Activated CD8-positive, alpha-beta T cell treated with anti-CD3 and anti-CD28 coated beads, Interleukin-2, amount 10 ng/mL, durations not matched to agents 7 days and 5 days (primary cell): ENCODE measurements around the gene POU2F3. TPM values are rescaled to one million over a fixed set of nuclear protein-coding genes. Genes with fewer than 3 reads are reported as not detected.

Experiments used
- ATAC-seq: fragments of 150-1000 bp; cut with Tn5 transposase; one replicate; pipeline ENCODE4 v1.10.0; 2021; ENCODE audit warnings: moderate library complexity
- CTCF ChIA-PET: fragments of 350-600 bp; sonication (Branson Sonifier 250); formaldehyde crosslinking; loops from one replicate; lab custom pipeline; 2021; ENCODE audit warnings: antibody characterized with exemption; lab: Charles Lee
- POLR2A ChIA-PET: fragments of 350-600 bp; sonication (Branson Sonifier 250); formaldehyde crosslinking; loops from one replicate; lab custom pipeline; 2021; ENCODE audit warnings: antibody characterized with exemption; lab: Charles Lee
- DNase-seq: peaks from one replicate; pipeline ENCODE4 v3.0.0-alpha.2; 2020
- H3K27ac Mint-ChIP-seq: one replicate; pipeline ENCODE4 v1.8.0; 2021; ENCODE audit warnings: mild to moderate bottlenecking, mixed read lengths
- H3K27me3 Mint-ChIP-seq: one replicate; pipeline ENCODE4 v1.8.0; 2021; ENCODE audit warnings: low read depth, mixed read lengths
- H3K36me3 Mint-ChIP-seq: one replicate; pipeline ENCODE4 v1.8.0; 2021; ENCODE audit warnings: low read depth, mixed read lengths
- H3K4me1 Mint-ChIP-seq: one replicate; pipeline ENCODE4 v1.8.0; 2021; ENCODE audit warnings: low read depth, mixed read lengths
- H3K4me3 Mint-ChIP-seq: one replicate; pipeline ENCODE4 v1.8.0; 2021; ENCODE audit warnings: mild to moderate bottlenecking, mixed read lengths
- H3K9me3 Mint-ChIP-seq: one replicate; pipeline ENCODE4 v1.8.0; 2022; ENCODE audit warnings: mixed read lengths; ENCODE audit not compliant: insufficient read depth
- total RNA-seq, 2 experiments: library from RNA; stranded (reverse); gene quantifications; one replicate each; pipeline ENCODE4 v1.2.3, GENCODE V29; 2021

POU2F3 gene
- total RNA-seq, result not detected

DNA sequence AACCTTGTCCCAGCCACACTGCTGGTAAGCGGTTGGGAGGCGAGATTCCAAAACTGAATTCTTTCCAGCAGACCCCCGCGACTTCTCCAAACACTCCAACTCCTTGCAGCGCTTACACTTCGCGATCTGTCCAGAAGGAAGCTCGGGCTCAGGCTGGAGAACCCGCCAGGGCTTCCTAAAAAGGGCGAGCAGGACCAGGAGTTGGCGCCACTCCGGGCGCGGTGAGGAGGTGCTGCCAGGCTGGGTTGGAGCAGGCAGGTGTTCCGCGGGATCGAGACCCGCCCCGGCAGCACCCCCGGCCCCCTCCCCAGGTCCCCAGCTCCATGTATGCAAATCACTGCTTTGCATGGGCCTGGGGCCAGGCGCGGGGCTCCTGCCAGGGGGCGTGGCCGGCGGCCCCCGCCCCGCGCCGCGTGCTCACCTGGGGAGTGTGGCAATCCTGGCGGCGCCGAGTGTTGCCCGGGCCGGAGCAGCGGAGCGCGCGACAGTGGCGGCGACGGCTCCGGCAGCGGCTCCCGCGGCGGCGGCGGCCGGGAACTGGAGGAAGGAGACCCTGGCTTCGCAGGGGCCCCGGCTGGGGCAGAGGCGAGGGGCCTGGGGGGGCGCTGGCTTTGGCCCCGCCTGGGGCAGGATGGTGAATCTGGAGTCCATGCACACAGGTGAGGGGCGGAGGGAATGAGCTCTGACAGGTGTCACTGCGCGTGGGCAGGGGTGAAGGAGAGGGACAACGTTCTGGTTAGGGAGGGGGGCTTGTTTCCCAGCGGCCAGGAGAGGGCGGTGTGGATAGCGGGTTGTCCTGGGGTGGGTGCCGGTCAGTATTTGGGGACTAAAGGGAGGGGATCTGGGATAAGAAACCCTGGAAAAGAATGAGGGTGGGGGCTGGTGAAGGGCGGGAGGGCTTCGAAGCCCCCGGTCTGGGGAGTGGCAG is at the start of gene POU2F3:
TSS of gene POU2F3 (plus strand) at position 428 of the 928 bp plus-strand sequence. CDS start at position 632, 204 bp downstream.
- no peak within 1 kb of the TSS for H3K27ac Mint-ChIP-seq
- DNase-seq (no peak), ATAC-seq (no peak)
- no peaks in the 10 kb centered on the region for H3K36me3 Mint-ChIP-seq
- no peaks in the 10 kb centered on the region for H3K9me3 Mint-ChIP-seq
- H3K4me1 Mint-ChIP-seq, result peaks cover 20% of the 10 kb centered on the region
- POLR2A ChIA-PET, result no interaction called here
- peaks cover 78% of the 10 kb centered on the region for H3K27me3 Mint-ChIP-seq
- no peak within 1 kb of the TSS for H3K4me3 Mint-ChIP-seq
- CTCF ChIA-PET, result interaction anchor here (13.9 kb wide), 1 partner anchor 61 kb away, joined by 344 read pairs; no protein-coding TSS in a partner anchor

- ChIA-PET CTCF (no interaction called here), POLR2A (no interaction called here)
- DNase-seq (no peak), ATAC-seq (no peak)
- Mint-ChIP-seq H3K9me3 (no peaks in the 10 kb centered on the region), H3K36me3 (no peaks in the 10 kb centered on the region), H3K27me3 (peaks cover 6% of the 10 kb centered on the region), H3K27ac (no peak overlapping the region), H3K4me1 (no peaks in the 10 kb centered on the region), H3K4me3 (no peak overlapping the region)
Measured at GRCh38 chr11:120191058-120191457, 48.9 kb upstream of the POU2F3 start.

DNA sequence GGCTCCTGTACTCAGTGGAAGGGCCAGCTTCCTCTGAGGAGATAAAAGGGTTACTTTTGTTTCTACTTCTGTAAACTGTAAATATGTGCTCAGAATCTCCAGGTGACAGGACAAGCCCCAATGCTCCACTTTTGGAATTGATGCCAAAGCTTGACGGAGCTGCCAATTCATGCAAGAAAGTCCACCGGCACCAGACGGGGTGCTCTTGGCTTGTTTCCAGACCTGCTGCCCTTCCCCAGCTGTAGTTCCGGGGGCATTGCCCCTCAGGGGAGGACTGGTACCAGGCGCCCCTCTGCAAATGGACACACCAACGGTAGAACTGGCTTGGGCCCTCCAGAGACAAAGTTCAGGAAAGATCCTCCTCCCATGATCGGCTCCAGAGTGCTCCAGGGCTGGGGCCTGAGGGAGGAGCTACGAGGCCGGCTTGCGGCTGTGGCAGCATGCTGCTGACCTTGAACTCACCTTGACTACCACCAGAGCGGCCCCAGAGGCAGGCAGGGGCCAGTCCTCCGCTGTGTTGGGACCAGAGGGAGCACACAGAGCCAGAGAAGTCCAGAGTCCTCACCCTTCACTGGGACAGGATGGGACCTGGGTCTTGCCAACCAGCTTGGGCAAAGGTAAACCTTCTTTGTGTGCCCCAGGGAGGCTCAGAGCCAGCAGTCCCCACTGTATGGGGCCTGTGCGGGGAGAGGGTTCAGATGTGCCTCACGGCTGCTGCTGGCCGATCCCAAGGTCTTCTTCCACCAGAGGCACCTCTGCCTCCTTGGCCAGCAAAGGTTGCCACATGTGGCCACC is 46.9 kb upstream of the POU2F3 start:
- ChIA-PET CTCF (no interaction called here), POLR2A (no interaction called here)
- ATAC-seq, result no peak
- Mint-ChIP-seq H3K27ac (no peak overlapping the region), H3K4me1 (no peaks in the 10 kb centered on the region), H3K27me3 (peaks cover 3% of the 10 kb centered on the region), H3K36me3 (no peaks in the 10 kb centered on the region), H3K4me3 (no peak overlapping the region), H3K9me3 (no peaks in the 10 kb centered on the region)
- DNase-seq, result no peak

DNA sequence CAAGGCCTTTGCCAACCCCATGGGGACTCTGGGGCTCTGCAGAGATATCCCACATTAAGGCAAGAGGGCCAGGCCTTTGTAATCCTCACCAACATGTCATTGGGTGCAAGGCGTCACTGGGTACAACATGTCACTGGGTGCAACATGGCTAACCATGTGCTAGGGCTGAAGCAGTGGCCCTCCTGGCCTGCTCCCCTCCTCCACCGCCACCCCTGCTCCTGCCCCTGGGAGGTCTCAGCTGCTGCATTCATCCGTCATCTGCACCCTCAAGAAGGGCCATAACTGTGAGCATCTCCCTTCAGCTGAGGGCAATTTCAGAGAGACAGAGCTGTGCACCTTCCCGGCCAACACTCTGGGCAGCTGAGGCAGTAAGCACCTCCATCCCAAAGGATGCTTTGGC is 45.8 kb upstream of the POU2F3 start:
- ChIA-PET POLR2A (no interaction called here), CTCF (interaction anchor here (1.0 kb wide), 1 partner anchor 12 kb away, joined by 3 read pairs; no protein-coding TSS in a partner anchor)
- ATAC-seq (no peak), DNase-seq (no peak)
- H3K4me3 Mint-ChIP-seq, result no peak overlapping the region
- H3K27me3 Mint-ChIP-seq, result no peaks in the 10 kb centered on the region
- no peaks in the 10 kb centered on the region for H3K36me3 Mint-ChIP-seq
- no peaks in the 10 kb centered on the region for H3K4me1 Mint-ChIP-seq
- H3K9me3 Mint-ChIP-seq, result no peaks in the 10 kb centered on the region
- no peak overlapping the region for H3K27ac Mint-ChIP-seq

- Mint-ChIP-seq H3K36me3 (no peaks in the 10 kb centered on the region), H3K27ac (no peak overlapping the region), H3K4me3 (no peak overlapping the region), H3K27me3 (peaks cover 6% of the 10 kb centered on the region), H3K9me3 (no peaks in the 10 kb centered on the region), H3K4me1 (no peaks in the 10 kb centered on the region)
- ATAC-seq (no peak), DNase-seq (no peak)
- ChIA-PET POLR2A (no interaction called here), CTCF (no interaction called here)
Measured at GRCh38 chr11:120195601-120196320, 44.2 kb upstream of the POU2F3 start.

DNA sequence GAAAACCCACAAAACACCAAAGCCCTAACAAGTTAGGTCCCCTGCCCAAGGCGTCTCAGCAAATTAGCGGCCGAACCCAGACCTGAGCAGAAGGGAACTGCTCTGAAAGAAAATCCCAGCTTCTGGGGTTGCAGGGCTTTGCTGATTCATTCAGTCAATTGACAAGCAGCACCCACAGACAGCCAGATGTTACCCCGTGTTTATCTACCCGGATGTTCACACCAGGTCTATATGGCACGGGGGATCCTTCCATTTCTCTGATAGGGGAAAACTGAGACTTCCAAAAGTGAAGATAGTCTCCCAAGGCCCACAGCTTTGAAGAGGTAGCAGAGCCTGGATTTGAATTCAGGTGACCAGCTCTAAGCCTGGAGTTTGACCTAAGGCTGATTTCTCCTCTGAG is 43.1 kb upstream of the POU2F3 start:
- H3K27ac Mint-ChIP-seq, result no peak overlapping the region
- H3K4me1 Mint-ChIP-seq, result no peaks in the 10 kb centered on the region
- no peak overlapping the region for H3K4me3 Mint-ChIP-seq
- peaks cover 6% of the 10 kb centered on the region for H3K27me3 Mint-ChIP-seq
- ChIA-PET POLR2A (no interaction called here), CTCF (interaction anchor here (1.3 kb wide), 1 partner anchor 33 kb away, joined by 4 read pairs; no protein-coding TSS in a partner anchor)
- no peak for DNase-seq
- no peaks in the 10 kb centered on the region for H3K9me3 Mint-ChIP-seq
- no peaks in the 10 kb centered on the region for H3K36me3 Mint-ChIP-seq
- ATAC-seq, result no peak

GRCh38 chr11:120197251-120197891 is 42.6 kb upstream of the POU2F3 start:
- no peak for ATAC-seq
- POLR2A ChIA-PET, result no interaction called here
- H3K9me3 Mint-ChIP-seq, result no peaks in the 10 kb centered on the region
- no peak for DNase-seq
- H3K36me3 Mint-ChIP-seq, result no peaks in the 10 kb centered on the region
- H3K4me1 Mint-ChIP-seq, result no peaks in the 10 kb centered on the region
- H3K27me3 Mint-ChIP-seq, result peaks cover 10% of the 10 kb centered on the region
- no peak overlapping the region for H3K4me3 Mint-ChIP-seq
- CTCF ChIA-PET, result interaction anchor here (1.3 kb wide), 1 partner anchor 32 kb away, joined by 4 read pairs; no protein-coding TSS in a partner anchor
- no peak overlapping the region for H3K27ac Mint-ChIP-seq

GRCh38 chr11:120197977-120198376 is 42.0 kb upstream of the POU2F3 start:
- CTCF ChIA-PET, result interaction anchor here (1.3 kb wide), 1 partner anchor 32 kb away, joined by 4 read pairs; no protein-coding TSS in a partner anchor
- Mint-ChIP-seq H3K9me3 (no peaks in the 10 kb centered on the region), H3K4me3 (no peak overlapping the region), H3K27ac (no peak overlapping the region), H3K36me3 (no peaks in the 10 kb centered on the region), H3K27me3 (peaks cover 10% of the 10 kb centered on the region), H3K4me1 (no peaks in the 10 kb centered on the region)
- DNase-seq (no peak), ATAC-seq (no peak)
- POLR2A ChIA-PET, result no interaction called here

DNA sequence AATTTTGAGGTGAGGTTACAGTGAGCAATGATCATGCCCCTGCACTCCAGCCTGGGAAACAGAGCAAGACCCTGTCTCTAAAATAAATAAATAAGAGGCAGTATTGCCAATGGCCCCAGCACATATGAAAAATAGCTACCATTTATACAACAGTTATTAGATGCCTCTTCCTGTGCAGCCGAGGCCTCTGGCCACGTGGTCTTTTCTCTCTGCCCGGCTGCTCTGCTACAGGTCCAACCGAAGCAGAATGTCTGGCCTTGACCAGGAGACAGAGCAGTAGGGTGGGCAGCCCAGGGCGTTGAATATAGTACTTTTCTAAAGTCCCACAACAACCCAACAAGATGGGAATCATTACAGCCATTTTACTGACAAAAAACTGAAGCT is 41.5 kb upstream of the POU2F3 start:
- H3K4me1 Mint-ChIP-seq, result no peaks in the 10 kb centered on the region
- no peaks in the 10 kb centered on the region for H3K9me3 Mint-ChIP-seq
- peaks cover 12% of the 10 kb centered on the region for H3K27me3 Mint-ChIP-seq
- ChIA-PET POLR2A (no interaction called here), CTCF (no interaction called here)
- no peak overlapping the region for H3K4me3 Mint-ChIP-seq
- no peak for DNase-seq
- ATAC-seq, result no peak
- H3K36me3 Mint-ChIP-seq, result no peaks in the 10 kb centered on the region
- no peak overlapping the region for H3K27ac Mint-ChIP-seq

DNA sequence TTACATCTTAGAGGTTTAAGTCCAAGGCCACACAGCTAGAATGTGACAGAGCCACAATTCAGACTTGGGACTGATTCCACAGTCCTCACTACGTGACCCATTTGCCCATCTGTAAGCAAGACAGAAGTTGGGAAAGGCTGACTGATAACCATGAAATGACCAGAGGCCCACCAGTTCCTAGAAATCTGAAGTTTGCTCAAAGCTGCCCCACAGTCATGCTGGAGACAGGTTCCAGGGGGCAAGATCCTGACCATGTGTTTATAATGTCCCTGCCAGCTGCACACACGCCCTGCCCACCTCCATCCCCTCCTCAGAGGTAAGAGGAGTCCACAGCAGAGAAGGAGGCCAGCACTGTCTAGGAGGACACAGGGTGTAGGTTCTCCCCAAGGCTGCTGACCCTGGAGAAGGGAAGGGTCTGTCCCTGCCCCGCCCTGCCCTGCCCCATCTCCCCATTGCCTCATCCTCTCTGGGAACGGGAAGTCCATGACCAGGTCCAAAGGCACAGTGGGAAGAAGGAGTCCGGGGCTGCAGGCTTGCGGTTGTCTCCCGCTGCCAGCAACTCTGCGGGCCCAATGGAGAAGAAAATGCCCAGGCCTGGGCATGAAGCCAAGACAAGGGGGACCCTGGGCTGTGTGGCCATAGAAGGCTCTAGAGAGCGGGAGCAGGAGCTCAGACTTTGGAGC is 41.0 kb upstream of the POU2F3 start:
- Mint-ChIP-seq H3K27ac (no peak overlapping the region), H3K27me3 (peaks cover 12% of the 10 kb centered on the region), H3K4me3 (no peak overlapping the region), H3K9me3 (no peaks in the 10 kb centered on the region), H3K36me3 (no peaks in the 10 kb centered on the region), H3K4me1 (no peaks in the 10 kb centered on the region)
- ChIA-PET POLR2A (no interaction called here), CTCF (no interaction called here)
- ATAC-seq (no peak), DNase-seq (no peak)

- peaks cover 15% of the 10 kb centered on the region for H3K27me3 Mint-ChIP-seq
- DNase-seq (no peak), ATAC-seq (no peak)
- no peaks in the 10 kb centered on the region for H3K9me3 Mint-ChIP-seq
- H3K4me1 Mint-ChIP-seq, result no peaks in the 10 kb centered on the region
- CTCF ChIA-PET, result no interaction called here
- no peaks in the 10 kb centered on the region for H3K36me3 Mint-ChIP-seq
- POLR2A ChIA-PET, result no interaction called here
- no peak overlapping the region for H3K4me3 Mint-ChIP-seq
- H3K27ac Mint-ChIP-seq, result no peak overlapping the region
Measured at GRCh38 chr11:120199613-120200012, 40.3 kb upstream of the POU2F3 start.
